GM23338 (cell line): Measurements from ENCODE around the gene CPTP. TPM values are rescaled to one million over a fixed set of nuclear protein-coding genes. Genes with fewer than 3 reads are reported as not detected.

ENCODE experiments used
- ATAC-seq: fragments of 200-7000 bp; cut with Tn5 transposase; 3 replicates; pipeline ENCODE4 v1.9.1; 2020
- DNase-seq: peaks from one replicate; pipeline ENCODE4 v3.0.0-alpha.2; 2015; ENCODE audit warnings: low spot score
- H2AFZ ChIP-seq: fragments of 200-600 bp; sonication (generic); 2 replicates; pipeline ENCODE4 v1.8.0; 2016; ENCODE audit warnings: antibody characterized with exemption, mild to moderate bottlenecking, moderate library complexity
- H3F3A ChIP-seq: fragments of 200-600 bp; sonication (generic); replicated peaks from 2 replicates; pipeline ENCODE4 v1.8.0; 2017; ENCODE audit warnings: antibody characterized with exemption, mixed run types, low read depth
- H3K27ac ChIP-seq: fragments of 200-600 bp; sonication (generic); 2 replicates; pipeline ENCODE4 v1.6.1; 2016; ENCODE audit warnings: low read depth
- H3K27me3 ChIP-seq: fragments of 200-600 bp; sonication (generic); 2 replicates; pipeline ENCODE4 v1.8.0; 2016; ENCODE audit warnings: mild to moderate bottlenecking, mixed run types, moderate library complexity; ENCODE audit not compliant: insufficient read depth
- H3K36me3 ChIP-seq: fragments of 200-600 bp; sonication (generic); 2 replicates; pipeline ENCODE4 v1.8.0; 2016; ENCODE audit warnings: mild to moderate bottlenecking; ENCODE audit not compliant: insufficient read depth
- H3K4me1 ChIP-seq: fragments of 200-600 bp; sonication (generic); 2 replicates; pipeline ENCODE4 v1.8.0; 2016; ENCODE audit warnings: mild to moderate bottlenecking, moderate library complexity; ENCODE audit not compliant: insufficient read depth
- H3K4me2 ChIP-seq: fragments of 200-600 bp; sonication (generic); 2 replicates; pipeline ENCODE4 v1.7.1; 2017; ENCODE audit warnings: mixed run types
- H3K4me3 ChIP-seq: fragments of 200-600 bp; sonication (generic); 2 replicates; pipeline ENCODE4 v1.6.1; 2016; ENCODE audit warnings: mixed run types
- H3K79me2 ChIP-seq: fragments of 200-600 bp; sonication (generic); replicated peaks from 2 replicates; pipeline ENCODE4 v1.8.0; 2017; ENCODE audit warnings: mild to moderate bottlenecking; ENCODE audit not compliant: insufficient read depth
- H3K9me2 ChIP-seq: fragments of 200-600 bp; sonication (generic); 2 replicates; pipeline ENCODE4 v1.8.0; 2017; ENCODE audit not compliant: insufficient read depth
- H4K20me1 ChIP-seq: fragments of 200-600 bp; sonication (generic); replicated peaks from 2 replicates; pipeline ENCODE4 v1.8.0; 2017; ENCODE audit warnings: mild to moderate bottlenecking; ENCODE audit not compliant: insufficient read depth
- H3K27ac Mint-ChIP-seq: 2 replicates; pipeline ENCODE4 v1.8.0; 2020; ENCODE audit warnings: inconsistent platforms, mild to moderate bottlenecking, moderate library complexity, mixed read lengths
- H3K27me3 Mint-ChIP-seq: 3 replicates; pipeline ENCODE4 v1.8.0; 2022; ENCODE audit warnings: low read depth, mild to moderate bottlenecking, moderate library complexity, mixed read lengths, inconsistent platforms; ENCODE audit not compliant: insufficient read depth, poor library complexity
- H3K36me3 Mint-ChIP-seq: 3 replicates; pipeline ENCODE4 v1.8.0; 2021; ENCODE audit warnings: low read depth, mild to moderate bottlenecking, inconsistent platforms, moderate library complexity, mixed read lengths
- H3K4me1 Mint-ChIP-seq: 3 replicates; pipeline ENCODE4 v1.8.0; 2020; ENCODE audit warnings: mild to moderate bottlenecking, inconsistent platforms, mixed read lengths
- H3K4me3 Mint-ChIP-seq: 3 replicates; pipeline ENCODE4 v1.8.0; 2021; ENCODE audit warnings: moderate library complexity, mild to moderate bottlenecking, inconsistent platforms, mixed read lengths
- H3K9me3 Mint-ChIP-seq: 3 replicates; pipeline ENCODE4 v1.8.0; 2020; ENCODE audit warnings: moderate library complexity, mild to moderate bottlenecking, inconsistent platforms, mixed read lengths
- CREB1 ChIP-seq: fragments of 250-450 bp; sonication (Bioruptor Pico); IDR thresholded peaks from 2 replicates; pipeline ENCODE4 v1.5.0; 2020; ENCODE audit warnings: low read depth, mild to moderate bottlenecking, moderate library complexity
- CTCF ChIP-seq, 2 experiments: fragments of 200-600 bp in 1 of 2; sonication (generic) in 1 of 2; conservative IDR thresholded peaks; 2 replicates each; pipeline versions ENCODE4 v1.5.1 to v1.6.1; 2016 to 2017; ENCODE audit warnings: antibody characterized with exemption in 2 of 2, low read depth in 2 of 2, mild to moderate bottlenecking in 2 of 2, moderate library complexity in 1 of 2
- ETS1 ChIP-seq: IDR thresholded peaks from 2 replicates; pipeline ENCODE4 v1.6.1; 2016; ENCODE audit warnings: antibody characterized with exemption
- EZH2 ChIP-seq: fragments of 200-600 bp; sonication (generic); IDR thresholded peaks from one replicate; pipeline ENCODE4 v1.8.0; 2017; ENCODE audit warnings: antibody characterized with exemption, mild to moderate bottlenecking, low read depth; ENCODE audit not compliant: unreplicated experiment
- EZH2phosphoT487 ChIP-seq: fragments of 200-600 bp; sonication (generic); IDR thresholded peaks from one replicate; pipeline ENCODE4 v1.8.1; 2018; ENCODE audit warnings: antibody characterized with exemption; ENCODE audit not compliant: unreplicated experiment
- JUNB ChIP-seq: IDR thresholded peaks from one replicate; pipeline ENCODE4 v1.6.1; 2016; ENCODE audit warnings: antibody characterized with exemption; ENCODE audit not compliant: unreplicated experiment
- NANOG ChIP-seq: IDR thresholded peaks from 2 replicates; pipeline ENCODE4 v1.6.1; 2016; ENCODE audit warnings: antibody characterized with exemption, borderline replicate concordance
- POLR2AphosphoS5 ChIP-seq: IDR thresholded peaks from 2 replicates; pipeline ENCODE4 v1.6.1; 2016; ENCODE audit warnings: antibody characterized with exemption, low read depth
- REST ChIP-seq: IDR thresholded peaks from one replicate; pipeline ENCODE4 v1.6.1; 2018; ENCODE audit warnings: antibody characterized with exemption; ENCODE audit not compliant: unreplicated experiment
- STAT1 ChIP-seq: IDR thresholded peaks from one replicate; pipeline ENCODE4 v1.6.1; 2016; ENCODE audit warnings: antibody characterized with exemption; ENCODE audit not compliant: unreplicated experiment
- ZNF114 ChIP-seq: fragments of 250-450 bp; sonication (Bioruptor Pico); IDR thresholded peaks from 2 replicates; pipeline ENCODE4 v1.5.0; 2020; ENCODE audit warnings: mild to moderate bottlenecking, moderate library complexity
- ZNF331 ChIP-seq: fragments of 250-450 bp; sonication (Bioruptor Pico); IDR thresholded peaks from 2 replicates; pipeline ENCODE4 v1.5.0; 2020; ENCODE audit warnings: low read depth, mild to moderate bottlenecking, moderate library complexity
- ZNF462 ChIP-seq: fragments of 250-450 bp; sonication (Bioruptor Pico); IDR thresholded peaks from 2 replicates; pipeline ENCODE4 v1.5.0; 2020; ENCODE audit warnings: mild to moderate bottlenecking, moderate library complexity
- polyA plus RNA-seq: library from polyadenylated mRNA; unstranded; fragments of >200 nt; fragmentation: Nextera tagmentation; extraction: Ambion mirVana; gene quantifications from 2 replicates; pipeline ENCODE4 v1.2.1, GENCODE V29; 2016
- total RNA-seq: library from RNA; depleted of rRNA; stranded (reverse); fragments of >200 nt; shearing (Covaris generic); gene quantifications from 2 replicates; pipeline ENCODE4 v1.2.3, GENCODE V29; 2014

The CPTP gene
- total and polyA plus RNA-seq, 2 experiments from 2014 or later = 8.1 to 13.5 TPM

- H3K4me1 ChIP-seq = peaks cover 7% of the 10 kb centered on the region; the same call in 1 of the 2 replicates
- H3K27me3 ChIP-seq = no peaks in the 10 kb centered on the region
- no peaks in the 10 kb centered on the region for H3K9me2 ChIP-seq
- peaks cover 14% of the 10 kb centered on the region for H3K27me3 Mint-ChIP-seq
- H3K4me2 ChIP-seq = no peak overlapping the region
- no peak overlapping the region for H3K4me3 ChIP-seq
- H3K27ac ChIP-seq = no peak overlapping the region
- H2AFZ ChIP-seq = no peak overlapping the region
- no peak overlapping the region for H3K27ac Mint-ChIP-seq
- H3K4me3 Mint-ChIP-seq = no peak overlapping the region
- no peak for TF ChIP-seq ETS1
- no peak for TF ChIP-seq JUNB
- TF ChIP-seq ZNF331 (CRISPR knock-in tag) = no peak
- TF ChIP-seq ZNF462 (CRISPR knock-in tag) = no peak
- no peak for TF ChIP-seq POLR2AphosphoS5
- no peak for TF ChIP-seq CREB1 (CRISPR knock-in tag)
- no peak for TF ChIP-seq STAT1
- TF ChIP-seq NANOG = no peak
- no peak for TF ChIP-seq EZH2
- no peak for TF ChIP-seq ZNF114 (CRISPR knock-in tag)
- TF ChIP-seq CTCF (conservative IDR thresholded peaks at IDR 0.05; ENCODE audit: low read depth in 2 of 2) = no peak
- no peak for TF ChIP-seq REST
- TF ChIP-seq EZH2phosphoT487 = no peak
- no peaks in the 10 kb centered on the region for H3K9me3 Mint-ChIP-seq
- H3F3A ChIP-seq = no peaks in the 10 kb centered on the region
- H3K4me1 Mint-ChIP-seq = peaks cover 20% of the 10 kb centered on the region; the same call in 2 of the 3 replicates
- no peaks in the 10 kb centered on the region for H4K20me1 ChIP-seq
- peaks cover 5% of the 10 kb centered on the region; the same call in 1 of the 2 replicates for H3K79me2 ChIP-seq
- no peaks in the 10 kb centered on the region for H3K36me3 ChIP-seq
- no peak for DNase-seq
- ATAC-seq = no peak
- H3K36me3 Mint-ChIP-seq = no peaks in the 10 kb centered on the region; the same call in 2 of the 3 replicates
Observed at GRCh38 chr1:1302951-1303509, 21.6 kb upstream of the CPTP start.
